H4 (cell line): ENCODE results near the gene ATG16L2. TPM values are rescaled to one million over a fixed set of nuclear protein-coding genes. Genes with fewer than 3 reads are reported as not detected.

Source experiments
- total RNA-seq: library from RNA; depleted of rRNA; stranded (reverse); fragments of >200 nt; shearing (Covaris generic); gene quantifications from 2 replicates; pipeline ENCODE4 v1.2.3, GENCODE V29; 2014; rRNA removed

The ATG16L2 gene
- total RNA-seq, 1 experiment from 2014 or later = 0.66 TPM

Other genes with a start within 250 kb of the ATG16L2 start
- gene PDE2A, start 140.0 kb upstream of the ATG16L2 start, total RNA-seq = 2.6 and 3.0 TPM in 2 replicates
- gene ARAP1, start 62.0 kb upstream of the ATG16L2 start, total RNA-seq = 17.7 and 20.1 TPM in 2 replicates
- gene STARD10, start 20.4 kb upstream of the ATG16L2 start, total RNA-seq = 23.2 and 25.1 TPM in 2 replicates